Measurements from ENCODE around the gene PARP12.

The PARP12 gene

DNA sequence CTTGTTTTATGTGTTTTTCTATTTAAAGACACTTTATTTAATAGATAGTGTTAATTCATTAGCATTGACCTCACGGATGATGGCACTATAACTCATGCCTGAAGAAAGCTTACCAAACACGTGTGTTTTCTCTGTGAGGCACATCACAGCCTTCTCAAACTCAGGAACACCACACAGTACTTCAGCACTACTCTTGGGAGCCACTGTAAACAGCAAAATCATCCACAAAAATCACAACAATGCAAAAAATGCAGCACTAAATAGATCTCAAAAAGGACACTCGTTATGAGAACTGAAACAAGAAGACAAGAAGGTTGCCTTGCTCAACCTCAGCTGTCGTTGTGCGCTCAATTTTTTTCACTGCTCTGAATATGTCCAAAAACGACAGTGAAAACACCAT is 12.0 kb upstream of the PARP12 start:
- Histone ChIP-seq H3K27me3 (ENCODE audit: control insufficient read depth, insufficient read depth, low read length) (no peaks in the 10 kb centered on the region), H3K4me3 (ENCODE audit: low read length) (no peak overlapping the region), H3K9ac (ENCODE audit: low read length) (no peak overlapping the region), H3K36me3 (ENCODE audit: control insufficient read depth, insufficient read depth, low read length) (no peaks in the 10 kb centered on the region), H3K4me1 (ENCODE audit: control insufficient read depth, insufficient read depth, low read length) (no peaks in the 10 kb centered on the region), H3K27ac (ENCODE audit: low read depth, low read length) (no peak overlapping the region)

DNA sequence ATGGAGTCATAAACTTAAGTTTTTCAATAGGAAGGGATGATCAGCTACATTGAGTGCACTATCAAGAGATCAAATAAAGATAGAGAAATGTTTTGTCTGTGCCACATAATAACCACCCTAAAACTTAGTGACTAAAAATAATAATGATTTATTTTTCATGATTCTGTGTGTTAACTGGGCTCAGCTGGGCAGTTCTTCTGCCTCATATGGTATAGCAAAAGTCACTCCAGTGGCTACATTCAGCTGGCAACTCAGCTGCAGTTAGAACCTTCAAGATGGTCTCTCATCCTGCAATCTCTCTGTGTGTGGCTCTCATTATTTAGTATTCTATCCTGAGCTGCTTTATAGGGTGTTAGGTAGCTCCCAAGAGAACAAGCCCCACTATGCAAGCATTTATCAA is 7.8 kb upstream of the PARP12 start:
- Histone ChIP-seq H3K4me1 (ENCODE audit: control insufficient read depth, insufficient read depth, low read length) (no peaks in the 10 kb centered on the region), H3K36me3 (ENCODE audit: control insufficient read depth, insufficient read depth, low read length) (no peaks in the 10 kb centered on the region), H3K9ac (ENCODE audit: low read length) (no peak overlapping the region), H3K27ac (ENCODE audit: low read depth, low read length) (no peak overlapping the region), H3K4me3 (ENCODE audit: low read length) (no peak overlapping the region), H3K27me3 (ENCODE audit: control insufficient read depth, insufficient read depth, low read length) (no peaks in the 10 kb centered on the region)

- no peak overlapping the region for H3K4me3 ChIP-seq (ENCODE audit: low read length)
- H3K27ac ChIP-seq (ENCODE audit: low read depth, low read length) = no peak overlapping the region
- H3K36me3 ChIP-seq (ENCODE audit: control insufficient read depth, insufficient read depth, low read length) = no peaks in the 10 kb centered on the region
- no peaks in the 10 kb centered on the region for H3K4me1 ChIP-seq (ENCODE audit: control insufficient read depth, insufficient read depth, low read length)
- no peak overlapping the region for H3K9ac ChIP-seq (ENCODE audit: low read length)
- no peaks in the 10 kb centered on the region for H3K27me3 ChIP-seq (ENCODE audit: control insufficient read depth, insufficient read depth, low read length)
Observed at GRCh38 chr7:140069298-140069949, 6.7 kb upstream of the PARP12 start.

GRCh38 chr7:140068033-140068432 is 5.3 kb upstream of the PARP12 start:
- no peak overlapping the region for H3K27ac ChIP-seq (ENCODE audit: low read depth, low read length)
- H3K4me3 ChIP-seq (ENCODE audit: low read length) = no peak overlapping the region
- no peak overlapping the region for H3K9ac ChIP-seq (ENCODE audit: low read length)
- no peaks in the 10 kb centered on the region for H3K4me1 ChIP-seq (ENCODE audit: control insufficient read depth, insufficient read depth, low read length)
- H3K36me3 ChIP-seq (ENCODE audit: control insufficient read depth, insufficient read depth, low read length) = no peaks in the 10 kb centered on the region
- H3K27me3 ChIP-seq (ENCODE audit: control insufficient read depth, insufficient read depth, low read length) = no peaks in the 10 kb centered on the region

DNA sequence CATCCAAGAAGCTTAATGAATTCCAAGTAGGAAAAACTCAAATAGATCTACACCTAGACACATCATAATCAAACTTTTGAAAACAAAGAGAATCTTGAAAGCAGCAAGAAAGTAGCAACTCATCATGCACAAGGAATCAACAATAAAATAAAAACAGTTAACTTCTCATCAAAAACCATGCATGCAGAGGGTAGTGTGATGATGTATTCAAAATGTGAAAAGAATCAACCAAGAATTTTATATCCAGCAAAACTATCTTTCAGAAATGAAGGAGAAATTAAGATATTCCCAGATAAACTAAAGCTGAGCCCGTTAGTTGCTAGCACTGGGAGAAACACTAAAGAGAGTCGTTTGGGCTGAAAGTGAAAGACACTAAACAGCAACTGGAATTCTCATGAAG is 4.3 kb upstream of the PARP12 start:
- Histone ChIP-seq H3K4me3 (ENCODE audit: low read length) (no peak overlapping the region), H3K27me3 (ENCODE audit: control insufficient read depth, insufficient read depth, low read length) (no peaks in the 10 kb centered on the region), H3K36me3 (ENCODE audit: control insufficient read depth, insufficient read depth, low read length) (no peaks in the 10 kb centered on the region), H3K4me1 (ENCODE audit: control insufficient read depth, insufficient read depth, low read length) (no peaks in the 10 kb centered on the region), H3K27ac (ENCODE audit: low read depth, low read length) (no peak overlapping the region), H3K9ac (ENCODE audit: low read length) (no peak overlapping the region)

- H3K4me1 ChIP-seq (ENCODE audit: control insufficient read depth, insufficient read depth, low read length) = no peaks in the 10 kb centered on the region
- peak overlapping the region; percentile 90 for H3K27ac ChIP-seq (ENCODE audit: low read depth, low read length)
- peak overlapping the region; percentile 84 for H3K4me3 ChIP-seq (ENCODE audit: low read length)
- H3K36me3 ChIP-seq (ENCODE audit: control insufficient read depth, insufficient read depth, low read length) = peaks cover under 1% of the 10 kb centered on the region
- no peaks in the 10 kb centered on the region for H3K27me3 ChIP-seq (ENCODE audit: control insufficient read depth, insufficient read depth, low read length)
- peak overlapping the region; percentile 54 for H3K9ac ChIP-seq (ENCODE audit: low read length)
Observed at GRCh38 chr7:140062118-140062527, 628 bp downstream of the PARP12 start.

DNA sequence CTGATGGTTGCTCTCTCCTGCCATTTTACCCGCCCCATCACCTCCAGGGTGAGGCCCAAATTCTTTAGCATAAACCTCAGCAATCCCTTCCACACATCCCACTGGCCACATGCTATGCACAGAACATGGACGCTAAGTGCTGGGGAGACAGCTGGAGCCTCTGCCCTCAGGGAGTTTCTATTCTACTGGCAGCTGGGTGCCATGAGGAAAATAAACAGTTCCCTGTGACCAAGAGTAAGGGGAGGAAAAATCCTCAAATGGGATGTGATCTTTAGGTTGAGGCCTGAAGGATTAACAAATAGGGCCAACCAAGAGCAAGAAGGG is 1.2 kb downstream of the PARP12 start:
- Histone ChIP-seq H3K9ac (ENCODE audit: low read length) (peak overlapping the region; percentile 22), H3K4me3 (ENCODE audit: low read length) (peak overlapping the region; percentile 84), H3K27me3 (ENCODE audit: control insufficient read depth, insufficient read depth, low read length) (no peaks in the 10 kb centered on the region), H3K36me3 (ENCODE audit: control insufficient read depth, insufficient read depth, low read length) (peaks cover 4% of the 10 kb centered on the region), H3K4me1 (ENCODE audit: control insufficient read depth, insufficient read depth, low read length) (no peaks in the 10 kb centered on the region), H3K27ac (ENCODE audit: low read depth, low read length) (peak overlapping the region; percentile 90)

DNA sequence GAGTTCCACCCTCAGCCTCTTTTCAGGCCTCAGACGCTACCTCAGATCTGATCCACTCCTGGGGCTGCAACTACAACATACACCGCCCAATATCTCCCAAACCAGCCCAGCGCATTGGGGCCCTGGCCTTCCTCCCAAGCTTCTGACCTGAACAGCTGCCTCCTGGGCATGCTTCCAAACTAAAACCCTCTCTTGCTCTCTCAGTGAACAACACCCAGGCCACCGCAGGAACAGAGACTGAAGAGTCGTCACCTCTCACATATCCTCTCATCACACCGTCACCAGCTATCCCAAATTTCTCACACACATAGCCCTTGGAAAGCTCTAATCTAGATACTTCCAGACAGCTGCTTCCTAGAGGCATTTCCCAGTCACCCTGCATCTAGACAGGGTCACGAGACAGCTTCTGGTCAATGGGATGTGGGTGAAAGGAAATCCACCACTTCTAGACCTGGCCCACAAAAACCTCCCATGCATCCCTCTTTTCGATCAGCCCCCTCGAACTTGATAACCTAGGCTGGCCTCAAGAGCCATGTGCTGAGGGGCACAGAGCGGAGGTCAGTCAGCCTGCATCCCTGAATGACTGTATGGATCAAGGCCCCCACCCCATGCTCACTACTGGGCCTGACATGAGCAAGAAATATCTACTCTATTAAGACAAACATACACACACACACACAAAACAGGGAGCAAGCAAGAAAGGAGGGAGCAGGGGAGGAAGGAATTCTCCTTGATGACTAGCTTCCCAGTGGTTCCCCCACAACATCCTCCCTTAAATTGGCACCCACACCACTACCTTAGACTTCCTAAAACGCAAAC is 1.8 kb downstream of the PARP12 start:
- peaks cover 7% of the 10 kb centered on the region for H3K36me3 ChIP-seq (ENCODE audit: control insufficient read depth, insufficient read depth, low read length)
- no peaks in the 10 kb centered on the region for H3K4me1 ChIP-seq (ENCODE audit: control insufficient read depth, insufficient read depth, low read length)
- no peak overlapping the region for H3K27ac ChIP-seq (ENCODE audit: low read depth, low read length)
- no peaks in the 10 kb centered on the region for H3K27me3 ChIP-seq (ENCODE audit: control insufficient read depth, insufficient read depth, low read length)
- peak overlapping the region; percentile 42 for H3K4me3 ChIP-seq (ENCODE audit: low read length)
- H3K9ac ChIP-seq (ENCODE audit: low read length) = no peak overlapping the region

DNA sequence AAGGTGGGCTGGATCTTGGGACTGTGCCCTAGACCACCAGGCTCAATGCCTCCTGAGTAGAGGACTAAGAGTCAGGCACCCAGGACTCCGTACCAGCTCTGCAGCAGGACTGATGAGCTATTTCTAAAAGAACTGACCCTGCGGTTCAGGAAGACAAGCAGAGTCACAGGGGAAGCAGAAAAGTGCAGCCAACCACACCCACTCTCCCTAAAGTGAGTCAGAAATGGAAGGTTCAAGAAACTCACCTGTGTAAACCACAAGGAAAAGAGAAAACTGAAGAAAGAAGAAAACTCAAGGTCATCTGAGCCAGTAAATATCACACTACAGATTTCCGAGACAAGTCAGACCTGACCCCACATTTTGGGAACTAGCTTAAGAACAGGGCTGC is 2.5 kb downstream of the PARP12 start:
- peaks cover 7% of the 10 kb centered on the region for H3K36me3 ChIP-seq (ENCODE audit: control insufficient read depth, insufficient read depth, low read length)
- H3K4me3 ChIP-seq (ENCODE audit: low read length) = peak overlapping the region; percentile 12
- H3K9ac ChIP-seq (ENCODE audit: low read length) = no peak overlapping the region
- no peak overlapping the region for H3K27ac ChIP-seq (ENCODE audit: low read depth, low read length)
- no peaks in the 10 kb centered on the region for H3K4me1 ChIP-seq (ENCODE audit: control insufficient read depth, insufficient read depth, low read length)
- no peaks in the 10 kb centered on the region for H3K27me3 ChIP-seq (ENCODE audit: control insufficient read depth, insufficient read depth, low read length)

DNA sequence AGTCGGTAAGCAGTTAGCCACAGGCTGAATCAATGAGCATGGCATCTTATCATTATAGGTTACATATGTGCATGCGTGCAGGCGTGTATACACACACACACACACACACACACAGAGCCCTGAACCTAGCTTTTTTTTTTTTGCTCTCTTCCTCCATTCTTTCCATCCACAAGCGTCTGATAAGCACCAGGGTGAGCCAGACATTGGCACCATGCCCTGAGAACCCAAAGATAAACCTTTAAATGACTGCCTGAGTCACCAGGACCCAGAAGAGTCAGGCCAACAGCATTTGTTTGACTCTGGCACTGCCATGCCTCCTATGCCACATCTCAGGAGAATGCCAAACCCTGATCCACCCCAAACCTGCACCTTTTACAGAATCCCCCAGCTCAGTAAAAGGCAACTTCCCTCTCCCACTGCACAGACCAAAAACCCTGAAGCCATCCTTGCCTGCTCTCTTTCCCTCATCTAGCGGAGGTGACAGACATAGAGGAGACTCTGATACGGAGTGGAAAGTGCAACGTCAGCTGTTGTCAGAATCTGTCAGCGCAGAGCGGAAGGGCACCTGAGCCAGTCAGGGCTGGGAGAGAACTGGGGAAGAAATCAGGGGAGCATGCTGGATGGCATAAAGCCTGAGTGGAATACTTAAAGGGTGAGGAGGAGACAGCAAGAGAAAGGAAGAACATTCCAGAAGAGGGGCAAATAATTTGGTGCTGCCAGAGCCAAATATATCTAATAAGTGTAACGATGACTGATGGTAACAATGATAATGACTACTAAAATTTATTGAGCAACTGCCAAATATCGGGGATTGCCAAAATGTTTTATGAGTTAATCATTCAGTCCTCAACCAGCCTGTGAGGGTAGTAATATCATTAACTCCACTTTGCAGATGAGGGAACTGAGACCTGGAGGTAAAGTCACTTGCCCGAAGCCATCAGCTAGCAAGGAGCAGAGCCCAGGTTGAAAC is 3.2 kb downstream of the PARP12 start:
- Histone ChIP-seq H3K4me1 (ENCODE audit: control insufficient read depth, insufficient read depth, low read length) (no peaks in the 10 kb centered on the region), H3K27me3 (ENCODE audit: control insufficient read depth, insufficient read depth, low read length) (no peaks in the 10 kb centered on the region), H3K27ac (ENCODE audit: low read depth, low read length) (no peak overlapping the region), H3K4me3 (ENCODE audit: low read length) (peak overlapping the region; percentile 12), H3K9ac (ENCODE audit: low read length) (no peak overlapping the region), H3K36me3 (ENCODE audit: control insufficient read depth, insufficient read depth, low read length) (peaks cover 7% of the 10 kb centered on the region)

GRCh38 chr7:140058517-140058916 is 4.2 kb downstream of the PARP12 start:
- no peak overlapping the region for H3K27ac ChIP-seq (ENCODE audit: low read depth, low read length)
- H3K9ac ChIP-seq (ENCODE audit: low read length) = no peak overlapping the region
- no peaks in the 10 kb centered on the region for H3K27me3 ChIP-seq (ENCODE audit: control insufficient read depth, insufficient read depth, low read length)
- H3K4me1 ChIP-seq (ENCODE audit: control insufficient read depth, insufficient read depth, low read length) = no peaks in the 10 kb centered on the region
- H3K4me3 ChIP-seq (ENCODE audit: low read length) = no peak overlapping the region
- H3K36me3 ChIP-seq (ENCODE audit: control insufficient read depth, insufficient read depth, low read length) = peaks cover 7% of the 10 kb centered on the region

GRCh38 chr7:140057143-140057535 is 5.6 kb downstream of the PARP12 start:
- Histone ChIP-seq H3K4me1 (ENCODE audit: control insufficient read depth, insufficient read depth, low read length) (no peaks in the 10 kb centered on the region), H3K36me3 (ENCODE audit: control insufficient read depth, insufficient read depth, low read length) (peaks cover 7% of the 10 kb centered on the region), H3K27ac (ENCODE audit: low read depth, low read length) (no peak overlapping the region), H3K9ac (ENCODE audit: low read length) (no peak overlapping the region), H3K4me3 (ENCODE audit: low read length) (no peak overlapping the region), H3K27me3 (ENCODE audit: control insufficient read depth, insufficient read depth, low read length) (no peaks in the 10 kb centered on the region)
